HUES64 (cell line): Measurements from ENCODE around the gene TNRC18.
"Not testable (repeated sequence)": the region's sequence is repeated elsewhere in the genome, so short reads cannot be mapped to it uniquely, and the experiment has no call there.

Experiments
- H3K27ac ChIP-seq: 2 replicates; pipeline ENCODE4 v1.7.0; 2013; ENCODE audit warnings: low read depth, low read length, inconsistent platforms
- H3K27me3 ChIP-seq: 2 replicates; pipeline ENCODE4 v1.6.1; 2013; ENCODE audit warnings: mild to moderate bottlenecking, low read length; ENCODE audit not compliant: insufficient read depth
- H3K36me3 ChIP-seq: 2 replicates; pipeline ENCODE4 v1.6.1; 2013; ENCODE audit warnings: mild to moderate bottlenecking, low read length; ENCODE audit not compliant: insufficient read depth
- H3K4me1 ChIP-seq: 2 replicates; pipeline ENCODE4 v1.6.1; 2013; ENCODE audit warnings: mild to moderate bottlenecking, low read length, moderate library complexity; ENCODE audit not compliant: insufficient read depth
- H3K4me3 ChIP-seq: 2 replicates; pipeline ENCODE4 v1.5.1; 2013; ENCODE audit warnings: mild to moderate bottlenecking, low read length, moderate library complexity
- H3K9ac ChIP-seq: 2 replicates; pipeline ENCODE4 v1.6.1; 2013; ENCODE audit warnings: mild to moderate bottlenecking, low read depth, low read length
- H3K9me3 ChIP-seq: 2 replicates; pipeline ENCODE4 v1.6.1; 2013; ENCODE audit warnings: low read depth, low read length; ENCODE audit not compliant: insufficient read depth
- WGBS: fragments of 150-250, 120-280 bp; methylation state at CpG from one replicate; pipeline ENCODE4 v1.1.7; 2013; ENCODE audit warnings: missing lambda C conversion rate; 5-methylcytosine and 5-hydroxymethylcytosine counted together

Gene TNRC18

GRCh38 chr7:5295039-5296014, 128.3 kb downstream of the TNRC18 start:
- Histone ChIP-seq H3K4me1 (no peaks in the 10 kb centered on the region), H3K4me3 (peak overlapping the region; percentile 65), H3K9me3 (no peaks in the 10 kb centered on the region), H3K27ac (no peak overlapping the region), H3K36me3 (peaks cover 4% of the 10 kb centered on the region; the same call in 1 of the 2 replicates), H3K27me3 (peaks cover 9% of the 10 kb centered on the region), H3K9ac (peak overlapping the region; percentile 71)
- WGBS: 85% methylated on average over 33 of the region's 33 CpGs

GRCh38 chr7:5294169-5294987, 129.3 kb downstream of the TNRC18 start:
- no peaks in the 10 kb centered on the region for H3K4me1 ChIP-seq
- H3K36me3 ChIP-seq: peaks cover 4% of the 10 kb centered on the region; the same call in 1 of the 2 replicates
- H3K9me3 ChIP-seq: no peaks in the 10 kb centered on the region
- H3K27me3 ChIP-seq: peaks cover 9% of the 10 kb centered on the region
- H3K27ac ChIP-seq: no peak overlapping the region
- H3K9ac ChIP-seq: no peak overlapping the region
- WGBS: 92% methylated on average over 14 of the region's 14 CpGs
- H3K4me3 ChIP-seq: no peak overlapping the region

GRCh38 chr7:5291711-5292335, 131.8 kb downstream of the TNRC18 start:
- not testable (repeated sequence) for H3K4me3 ChIP-seq, H3K36me3 ChIP-seq, H3K27me3 ChIP-seq, H3K4me1 ChIP-seq, H3K9ac ChIP-seq, H3K9me3 ChIP-seq, H3K27ac ChIP-seq
- WGBS: 87% methylated on average over 15 of the region's 15 CpGs

DNA sequence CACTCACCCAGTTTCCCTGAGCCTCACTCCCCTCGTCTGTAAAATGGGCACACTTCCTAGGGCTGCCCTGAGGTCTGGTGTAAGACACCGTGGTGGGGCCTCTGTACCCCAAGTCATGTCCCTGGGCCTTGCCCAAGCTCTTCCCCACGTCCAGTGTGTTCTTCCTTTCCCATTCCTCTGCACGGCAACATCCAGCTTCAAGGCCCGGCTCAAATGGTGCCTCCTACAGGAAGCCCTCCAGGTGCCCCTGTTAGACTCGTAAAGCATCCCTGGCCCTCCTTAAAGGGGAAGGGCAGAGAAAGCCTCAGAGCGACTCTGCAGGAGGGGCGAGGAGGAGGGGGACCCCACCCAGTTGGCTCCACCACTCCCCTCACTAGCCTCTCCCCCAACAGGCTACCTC, 132.3 kb downstream of the TNRC18 start:
- no peaks in the 10 kb centered on the region for H3K4me1 ChIP-seq
- peaks cover 4% of the 10 kb centered on the region; the same call in 1 of the 2 replicates for H3K36me3 ChIP-seq
- H3K27ac ChIP-seq: no peak overlapping the region
- no peak overlapping the region for H3K4me3 ChIP-seq
- H3K9me3 ChIP-seq: no peaks in the 10 kb centered on the region
- H3K27me3 ChIP-seq: no peaks in the 10 kb centered on the region
- WGBS: 87% methylated on average over 8 of the region's 8 CpGs
- no peak overlapping the region for H3K9ac ChIP-seq

- H3K36me3 ChIP-seq: peaks cover 4% of the 10 kb centered on the region; the same call in 1 of the 2 replicates
- H3K4me1 ChIP-seq: no peaks in the 10 kb centered on the region
- H3K9me3 ChIP-seq: no peaks in the 10 kb centered on the region
- H3K4me3 ChIP-seq: no peak overlapping the region
- peaks cover 5% of the 10 kb centered on the region for H3K27me3 ChIP-seq
- H3K27ac ChIP-seq: no peak overlapping the region
- H3K9ac ChIP-seq: no peak overlapping the region
- 94% methylated on average over 7 of the region's 7 CpGs for WGBS
Measured at GRCh38 chr7:5289355-5289754, 134.3 kb downstream of the TNRC18 start.

DNA sequence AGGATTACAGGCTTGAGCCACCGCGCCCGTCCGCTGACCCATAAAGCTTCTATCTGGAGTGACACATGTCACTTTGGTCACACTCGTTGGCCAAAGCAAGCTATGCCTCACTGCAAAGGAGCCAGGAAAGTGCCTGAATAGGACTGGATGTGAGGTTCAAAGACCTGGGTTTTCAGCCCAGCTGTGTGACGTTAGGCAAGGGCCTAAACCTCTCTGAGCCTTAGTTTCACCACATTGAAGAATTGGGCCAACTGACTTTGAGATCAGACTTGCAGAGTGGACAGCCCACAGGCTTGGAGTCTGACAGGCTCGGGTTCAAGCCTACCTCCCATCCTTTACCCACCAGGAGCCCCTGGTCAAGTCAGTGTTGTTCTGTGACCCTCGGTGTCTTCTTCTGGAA, 135.1 kb downstream of the TNRC18 start:
- 96% methylated on average over 8 of the region's 8 CpGs for WGBS

DNA sequence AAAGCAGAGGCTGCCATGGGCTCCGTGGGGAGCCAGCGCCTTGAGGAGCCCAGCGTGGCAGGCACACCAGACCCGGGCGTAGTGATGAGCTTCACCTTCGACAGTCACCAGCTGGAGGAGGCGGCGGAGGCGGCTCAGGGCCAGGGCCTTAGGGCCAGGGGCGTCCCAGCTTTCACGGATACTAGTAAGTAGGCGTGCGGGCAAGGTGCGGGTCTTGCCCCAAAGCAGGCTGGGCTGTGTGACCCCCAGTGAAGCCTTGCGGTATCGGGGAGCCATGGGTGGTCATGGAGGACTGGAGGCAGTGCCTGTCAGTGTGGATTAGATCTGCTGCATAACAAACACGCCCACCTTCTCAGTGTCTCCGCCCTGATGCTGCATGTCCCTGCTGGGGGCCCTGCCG, 135.8 kb downstream of the TNRC18 start:
- WGBS: 94% methylated on average over 19 of the region's 19 CpGs
- H3K9ac ChIP-seq: no peak overlapping the region

More for the DNA sequence above, 135.1 kb downstream of the TNRC18 start:
- not testable (repeated sequence) for H3K9ac ChIP-seq, H3K4me1 ChIP-seq, H3K27ac ChIP-seq, H3K36me3 ChIP-seq, H3K9me3 ChIP-seq, H3K4me3 ChIP-seq
- peaks cover 11% of the 10 kb centered on the region for H3K27me3 ChIP-seq

DNA sequence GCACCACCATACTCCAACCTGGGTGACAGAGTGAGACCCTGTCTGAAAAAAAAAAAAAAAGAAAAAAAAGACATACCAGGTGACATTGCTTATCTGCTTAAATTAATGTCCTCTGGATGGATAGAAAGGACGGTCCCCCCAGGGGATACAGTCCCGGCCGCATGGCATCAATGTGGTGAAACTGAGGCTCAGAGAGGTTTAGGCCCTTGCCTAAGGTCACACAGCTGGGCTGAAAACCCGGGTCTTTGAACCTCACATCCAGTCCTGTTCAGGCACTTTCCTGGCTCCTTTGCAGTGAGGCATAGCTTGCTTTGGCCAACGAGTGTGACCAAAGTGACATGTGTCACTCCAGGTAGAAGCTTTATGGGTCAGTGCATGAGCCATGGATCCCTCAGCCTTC, 136.3 kb downstream of the TNRC18 start:
- H3K27me3 ChIP-seq: peaks cover 13% of the 10 kb centered on the region
- H3K27ac ChIP-seq, H3K36me3 ChIP-seq, H3K9me3 ChIP-seq, H3K4me3 ChIP-seq, H3K4me1 ChIP-seq, H3K9ac ChIP-seq: not testable (repeated sequence)
- 92% methylated on average over 5 of the region's 5 CpGs for WGBS

More for the DNA sequence above, 135.8 kb downstream of the TNRC18 start:
- no peak overlapping the region for H3K4me3 ChIP-seq
- H3K27ac ChIP-seq: no peak overlapping the region
- H3K4me1 ChIP-seq: no peaks in the 10 kb centered on the region
- H3K9me3 ChIP-seq: no peaks in the 10 kb centered on the region
- peaks cover 13% of the 10 kb centered on the region for H3K27me3 ChIP-seq
- no peaks in the 10 kb centered on the region for H3K36me3 ChIP-seq

GRCh38 chr7:5286933-5287332, 136.7 kb downstream of the TNRC18 start:
- WGBS: 83% methylated on average over 9 of the region's 9 CpGs
- H3K4me1 ChIP-seq: no peaks in the 10 kb centered on the region
- H3K36me3 ChIP-seq: no peaks in the 10 kb centered on the region
- no peak overlapping the region for H3K9ac ChIP-seq
- H3K27me3 ChIP-seq: peaks cover 13% of the 10 kb centered on the region
- H3K27ac ChIP-seq: no peak overlapping the region
- no peak overlapping the region for H3K4me3 ChIP-seq
- no peaks in the 10 kb centered on the region for H3K9me3 ChIP-seq

- Histone ChIP-seq H3K9me3 (no peaks in the 10 kb centered on the region), H3K4me1 (no peaks in the 10 kb centered on the region), H3K27ac (no peak overlapping the region), H3K9ac (no peak overlapping the region), H3K27me3 (peaks cover 17% of the 10 kb centered on the region), H3K36me3 (no peaks in the 10 kb centered on the region), H3K4me3 (no peak overlapping the region)
- WGBS: 54% methylated on average over 23 of the region's 24 CpGs
Measured at GRCh38 chr7:5284304-5285281, 139.0 kb downstream of the TNRC18 start.
